Parietal lobe (tissue), 2 donors: ENCODE measurements around the gene CGB3. TPM values are rescaled to one million over a fixed set of nuclear protein-coding genes. Genes with fewer than 3 reads are reported as not detected.

Source experiments
- small RNA-seq: library from RNA; depleted of rRNA; stranded (forward); fragments of <200 nt; gene quantifications from one replicate; pipeline ENCODE3, GENCODE V24; 2014; ENCODE audit warnings: low replicate concordance
- total RNA-seq: library from RNA; depleted of rRNA; stranded (reverse); fragments of >200 nt; gene quantifications from one replicate; pipeline ENCODE4 v1.2.3, GENCODE V29; 2014

The CGB3 gene
- not detected for total RNA-seq

DNA sequence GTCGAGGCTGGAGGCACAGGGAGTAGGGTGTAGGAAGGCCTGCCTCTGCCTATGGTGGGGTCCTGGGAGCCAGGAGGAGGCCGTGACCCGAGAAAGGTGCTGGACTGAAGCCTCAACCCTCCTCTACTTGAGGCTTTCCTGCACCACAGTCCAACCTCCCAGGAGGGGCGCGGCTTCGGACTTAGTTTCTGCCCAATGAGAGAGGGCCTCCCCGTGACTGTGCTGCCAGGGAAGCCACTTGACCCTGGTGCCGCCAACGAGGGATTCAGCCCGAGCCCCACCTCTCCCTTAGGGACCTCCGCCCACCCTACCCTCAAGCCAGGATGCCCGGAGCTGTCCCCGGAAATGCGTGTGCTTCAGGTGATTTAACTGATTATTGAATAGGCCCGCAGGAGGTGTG, at the start of gene CGB3:
CGB3 (minus strand) TSS at position 101 of the 400 bp plus-strand sequence. CDS start 362 bp downstream, outside the sequence.

DNA sequence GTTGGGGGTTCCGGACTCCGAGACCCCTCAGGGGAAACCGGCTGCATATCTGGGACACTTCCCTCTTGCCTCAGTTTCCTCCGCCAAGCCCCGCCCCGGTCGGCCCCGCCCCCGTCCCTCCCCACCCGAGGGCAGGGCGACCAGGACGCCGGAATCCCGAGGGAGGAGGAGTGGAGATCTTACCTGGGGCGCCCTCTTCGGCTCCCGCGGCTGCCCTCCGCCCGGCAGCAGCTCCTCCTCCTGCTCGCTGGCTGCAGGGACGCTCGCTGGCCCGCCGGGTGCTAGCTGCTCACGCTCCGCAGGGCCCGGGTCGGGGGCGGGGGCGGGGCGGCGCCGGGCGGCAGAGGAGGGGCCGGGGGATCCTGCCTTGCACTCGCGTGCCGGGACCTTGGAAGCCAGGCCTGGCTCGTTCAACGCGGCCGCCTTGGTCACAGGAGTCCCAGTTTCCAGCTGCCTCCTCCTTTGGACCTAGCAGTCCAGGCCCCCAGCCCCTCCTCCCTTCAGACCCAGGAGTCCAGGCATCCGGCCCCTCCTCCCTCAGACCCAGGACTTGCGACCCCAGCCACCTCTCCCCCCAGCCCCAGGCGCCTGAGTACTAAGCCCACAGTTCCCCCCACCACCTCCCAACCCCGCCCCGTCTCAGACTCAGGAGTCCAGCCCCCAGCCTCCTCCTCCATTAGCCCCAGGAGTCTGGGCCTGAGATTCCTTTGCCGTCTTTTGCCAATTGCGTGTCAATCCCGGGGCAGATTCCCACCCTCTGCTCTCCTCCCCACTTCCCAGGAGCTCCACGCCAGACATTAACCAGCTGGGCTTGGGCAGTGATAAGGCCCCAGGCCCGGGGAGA, 40.9 kb upstream of the CGB3 start, which contains the start of gene NTF4:
NTF4 (minus strand) TSS at position 51 of the 844 bp plus-strand sequence. CDS start 2,821 bp downstream, outside the sequence.

DNA sequence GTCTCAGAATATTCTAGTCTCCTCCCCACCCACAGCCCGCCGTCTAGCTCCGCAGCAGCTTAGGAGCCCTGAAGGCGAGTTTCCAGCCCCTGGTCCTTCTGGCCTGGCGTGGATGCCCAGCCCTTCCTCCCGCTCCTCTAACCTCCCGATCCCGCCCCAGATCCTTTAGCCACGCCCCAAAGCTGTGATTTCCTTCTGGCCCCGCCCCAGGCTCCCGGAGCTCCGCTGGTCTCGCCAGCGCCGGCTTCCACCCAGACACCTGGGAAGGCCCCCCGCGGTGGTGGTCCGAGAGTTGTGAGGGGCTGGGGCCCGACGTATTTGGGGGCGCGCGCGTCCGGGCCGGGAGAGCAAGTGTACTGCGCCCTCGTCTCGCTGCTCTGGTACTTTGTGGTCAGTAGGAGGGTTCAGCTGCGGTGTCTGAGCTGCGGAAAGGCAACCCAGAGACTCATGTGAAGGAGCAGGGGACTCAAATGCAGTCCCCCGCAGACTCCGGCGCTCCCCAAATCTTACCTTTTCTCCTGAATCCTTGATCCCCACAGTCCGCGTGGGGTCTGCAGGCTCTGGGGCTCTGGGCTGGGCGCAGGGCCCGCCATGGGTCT, 33.6 kb upstream of the CGB3 start, which contains the start of gene CGB7:
CGB7 (minus strand) TSS at position 114 of the 599 bp plus-strand sequence. CDS start 2,374 bp downstream, outside the sequence.

DNA sequence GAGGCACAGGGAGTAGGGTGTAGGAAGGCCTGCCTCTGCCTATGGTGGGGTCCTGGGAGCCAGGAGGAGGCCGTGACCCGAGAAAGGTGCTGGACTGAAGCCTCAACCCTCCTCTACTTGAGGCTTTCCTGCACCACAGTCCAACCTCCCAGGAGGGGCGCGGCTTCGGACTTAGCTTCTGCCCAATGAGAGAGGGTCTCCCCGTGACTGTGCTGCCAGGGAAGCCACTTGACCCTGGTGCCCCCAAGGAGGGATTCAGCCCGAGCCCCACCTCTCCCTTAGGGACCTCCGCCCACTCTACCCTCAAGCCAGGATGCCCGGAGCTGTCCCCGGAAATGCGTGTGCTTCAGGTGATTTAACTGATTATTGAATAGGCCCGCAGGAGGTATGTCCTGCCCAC, 24.9 kb upstream of the CGB3 start, which contains the start of gene CGB8:
CGB8 (minus strand) TSS at position 101 of the 400 bp plus-strand sequence. CDS start 372 bp downstream, outside the sequence.

DNA sequence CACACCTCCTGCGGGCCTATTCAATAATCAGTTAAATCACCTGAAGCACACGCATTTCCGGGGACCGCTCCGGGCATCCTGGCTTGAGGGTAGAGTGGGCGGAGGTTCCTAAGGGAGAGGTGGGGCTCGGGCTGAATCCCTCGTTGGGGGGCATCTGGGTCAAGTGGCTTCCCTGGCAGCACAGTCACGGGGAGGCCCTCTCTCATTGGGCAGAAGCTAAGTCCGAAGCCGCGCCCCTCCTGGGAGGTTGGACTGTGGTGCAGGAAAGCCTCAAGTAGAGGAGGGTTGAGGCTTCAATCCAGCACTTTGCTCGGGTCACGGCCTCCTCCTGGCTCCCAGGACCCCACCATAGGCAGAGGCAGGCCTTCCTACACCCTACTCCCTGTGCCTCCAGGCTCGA, 19.4 kb upstream of the CGB3 start, which contains the start of gene CGB5:
CGB5 (plus strand) TSS at position 301 of the 400 bp plus-strand sequence. CDS start 362 bp downstream, outside the sequence.

DNA sequence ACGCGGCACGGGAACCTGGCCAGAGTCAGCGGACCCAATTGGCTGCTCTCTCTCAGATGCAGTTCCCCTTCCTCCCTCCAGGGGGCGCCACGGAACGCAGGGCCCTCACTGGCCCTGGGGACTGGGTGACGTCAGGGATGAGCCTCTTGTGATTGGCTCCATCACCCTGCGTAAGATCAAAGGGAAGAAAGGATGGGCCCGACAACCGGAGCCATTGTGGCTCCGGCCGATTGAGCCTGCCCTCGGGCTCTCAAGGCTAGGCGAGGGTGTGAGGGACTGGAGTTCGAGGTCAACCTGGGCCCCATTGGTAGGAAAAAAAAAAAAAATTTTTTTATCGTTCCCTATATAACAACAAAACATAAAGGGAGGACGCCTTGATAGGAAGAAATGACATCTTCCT, 12.7 kb upstream of the CGB3 start, which contains the start of gene CGB1:
CGB1 (minus strand) TSS at position 81 of the 400 bp plus-strand sequence. CDS start 184 bp downstream, outside the sequence.

DNA sequence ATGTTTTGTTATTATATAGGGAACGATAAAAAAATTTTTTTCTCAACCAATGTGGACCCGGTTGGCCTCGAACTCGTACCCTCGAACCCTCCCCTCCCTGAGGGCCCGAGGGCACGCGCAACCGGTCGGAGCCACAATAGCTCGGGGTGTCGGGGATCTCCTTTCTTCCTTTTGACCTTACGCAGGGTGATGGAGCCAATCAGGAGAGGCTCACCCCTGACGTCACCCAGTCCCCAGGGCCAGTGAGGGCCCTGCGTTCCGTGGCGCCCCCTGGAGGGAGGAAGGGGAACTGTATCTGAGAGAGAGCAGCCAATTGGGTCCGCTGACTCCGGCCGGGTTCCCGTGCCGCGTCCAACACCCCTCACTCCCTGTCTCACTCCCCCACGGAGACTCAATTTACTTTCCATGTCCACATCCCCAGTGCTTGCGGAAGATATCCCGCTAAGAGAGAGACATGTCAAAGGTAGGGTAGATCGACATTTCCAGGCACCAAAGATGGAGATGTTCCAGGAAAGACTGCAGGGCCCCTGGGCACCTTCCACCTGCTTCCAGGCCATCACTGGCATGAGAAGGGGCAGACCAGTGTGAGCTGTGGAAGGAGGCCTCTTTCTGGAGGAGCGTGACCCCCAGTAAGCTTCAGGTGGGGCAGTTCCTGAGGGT, 7.6 kb upstream of the CGB3 start, which contains the start of gene CGB2:
CGB2 (plus strand) TSS at position 249 of the 660 bp plus-strand sequence; CDS start at position 455, 206 bp downstream.

DNA sequence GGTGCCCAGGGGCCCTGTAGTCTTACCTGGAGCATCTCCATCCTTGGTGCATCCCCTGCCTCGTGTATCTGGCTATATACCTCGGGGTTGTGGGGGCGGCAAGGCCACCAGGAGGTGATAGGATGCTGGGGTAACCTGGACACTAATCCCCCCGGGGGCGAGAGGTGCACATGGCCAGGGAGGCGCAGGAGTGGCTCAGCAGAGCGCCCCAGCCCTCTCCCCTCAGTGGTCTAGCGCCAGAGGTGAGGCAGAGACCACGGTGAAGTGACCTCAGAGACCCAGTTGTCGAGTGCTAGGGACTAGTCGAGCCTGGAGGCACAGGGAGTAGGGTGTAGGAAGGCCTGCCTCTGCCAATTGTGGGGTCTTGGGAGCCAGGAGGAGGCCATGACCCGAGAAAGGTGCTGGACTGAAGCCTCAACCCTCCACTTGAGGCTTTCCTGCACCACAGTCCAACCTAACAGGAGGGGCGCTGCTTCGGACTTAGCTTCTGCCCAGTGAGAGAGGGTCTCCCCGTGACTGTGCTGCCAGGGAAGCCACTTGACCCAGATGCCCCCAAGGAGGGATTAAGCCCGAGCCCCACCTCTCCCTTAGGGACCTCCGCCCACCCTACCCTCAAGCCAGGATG, 7.0 kb downstream of the CGB3 start, which contains the start of gene LHB:
LHB (minus strand) TSS at position 51 of the 625 bp plus-strand sequence; CDS start at position 41, 10 bp downstream.

DNA sequence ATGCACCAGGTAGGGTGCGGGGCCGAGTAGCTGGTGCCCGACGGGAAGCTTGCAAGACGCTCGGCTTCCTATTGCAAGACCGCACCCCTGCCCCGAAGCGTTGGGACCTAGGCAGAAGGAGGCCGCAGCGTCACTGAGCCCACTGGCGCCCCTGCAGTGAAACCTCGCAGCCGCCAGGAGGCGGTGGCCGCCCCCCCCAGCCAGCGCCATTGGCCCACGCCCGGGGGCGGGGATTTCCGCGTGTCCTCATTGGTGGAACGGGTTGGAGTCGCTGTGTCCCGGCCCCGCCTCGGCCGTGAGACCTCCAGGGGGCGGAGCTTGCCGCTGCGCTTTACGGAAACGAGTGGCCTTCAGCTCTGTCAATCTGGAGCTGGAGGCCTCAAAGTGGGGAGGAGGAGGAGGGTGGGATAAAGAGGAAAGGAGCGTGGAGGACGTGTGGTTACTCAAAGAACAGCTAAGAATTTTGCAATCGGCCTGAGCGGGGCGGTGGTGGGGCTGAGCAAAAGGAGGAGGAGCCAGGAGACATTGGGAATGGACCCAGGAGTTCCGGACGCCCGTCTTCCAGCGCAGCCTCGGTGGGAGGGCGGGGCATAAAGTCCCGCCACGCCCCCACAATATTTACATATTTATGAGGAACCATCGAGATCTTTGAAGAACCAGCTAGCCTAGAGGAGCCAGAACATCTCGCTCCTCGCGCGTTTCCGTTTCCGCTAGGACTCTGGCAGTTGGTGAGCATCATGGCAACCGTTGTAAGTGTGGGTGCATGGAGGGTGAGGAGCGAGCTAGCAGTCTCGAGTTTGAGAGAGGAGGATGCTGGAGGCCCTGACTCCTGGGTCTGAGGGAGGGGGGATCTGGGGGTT, 30.7 kb downstream of the CGB3 start, which contains the start of the genes GYS1 and RUVBL2:
GYS1 (minus strand) TSS at position 135 of the 860 bp plus-strand sequence. CDS start 197 bp downstream, outside the sequence.
RUVBL2 (plus strand) TSS at position 713 of the 860 bp plus-strand sequence; CDS start at position 738, 25 bp downstream.

Small RNA genes within 50 kb of the gene (small RNA-seq; reads per million reads assigned to genes)
- not detected for gene MIR6798

Other genes with a start within 250 kb of the CGB3 start
- 14.4 TPM for gene BCAT2, start 213.3 kb downstream of the CGB3 start, total RNA-seq
- gene HSD17B14, start 187.8 kb downstream of the CGB3 start, total RNA-seq: 1.3 TPM
- gene PLEKHA4, start 155.7 kb downstream of the CGB3 start, total RNA-seq: not detected
- 31.6 TPM for gene PPP1R15A, start 151.9 kb downstream of the CGB3 start, total RNA-seq
- gene TULP2, start 125.6 kb downstream of the CGB3 start, total RNA-seq: not detected
- 46.6 TPM for gene NUCB1, start 124.0 kb downstream of the CGB3 start, total RNA-seq
- gene DHDH, start 90.6 kb downstream of the CGB3 start, total RNA-seq: not detected
- gene BAX, start 69.5 kb downstream of the CGB3 start, total RNA-seq: 7.8 TPM
- 551 TPM for gene FTL, start 59.0 kb downstream of the CGB3 start, total RNA-seq
- gene GYS1, start 31.0 kb downstream of the CGB3 start, total RNA-seq: 27.5 TPM
- 92.6 TPM for gene RUVBL2, start 30.4 kb downstream of the CGB3 start, total RNA-seq
- not detected for gene LHB, start 7.2 kb downstream of the CGB3 start, total RNA-seq
- gene CGB2, start 7.6 kb upstream of the CGB3 start, total RNA-seq: not detected
- gene CGB1, start 12.6 kb upstream of the CGB3 start, total RNA-seq: not detected
- gene CGB5, start 19.5 kb upstream of the CGB3 start, total RNA-seq: not detected
- not detected for gene CGB8, start 24.8 kb upstream of the CGB3 start, total RNA-seq
- gene CGB7, start 33.4 kb upstream of the CGB3 start, total RNA-seq: not detected
- gene NTF4, start 40.5 kb upstream of the CGB3 start, total RNA-seq: not detected
- gene KCNA7, start 48.4 kb upstream of the CGB3 start, total RNA-seq: not detected
- 278 TPM for gene SNRNP70, start 61.1 kb upstream of the CGB3 start, total RNA-seq
- 21.6 TPM for gene LIN7B, start 90.0 kb upstream of the CGB3 start, total RNA-seq
- gene C19orf73, start 94.8 kb upstream of the CGB3 start, total RNA-seq: not detected
- 37.6 TPM for gene PPFIA3, start 95.2 kb upstream of the CGB3 start, total RNA-seq
- 0.31 TPM for gene HRC, start 131.1 kb upstream of the CGB3 start, total RNA-seq
- gene TRPM4, start 133.5 kb upstream of the CGB3 start, total RNA-seq: 6.6 TPM